GM18951 (cell line): ENCODE results near the gene URB1.
"Not testable (repeated sequence)": the region's sequence is repeated elsewhere in the genome, so short reads cannot be mapped to it uniquely, and the experiment has no call there.

Experiments used
- POLR2A ChIP-seq: IDR thresholded peaks from 4 replicates; pipeline ENCODE4 v1.6.1; 2011; ENCODE audit warnings: mild to moderate bottlenecking; ENCODE audit not compliant: insufficient read length, insufficient read depth; ENCODE audit errors: extremely low read depth
- in situ Hi-C: fragments of 300-500 bp; cut with MboI; formaldehyde crosslinking; loops from one replicate; pipeline ENCODE4 v1.12.0; 2022; ENCODE audit warnings: low sequenced_read_pairs, mixed read lengths, inconsistent platforms; ENCODE audit not compliant: unreplicated experiment

Gene URB1

GRCh38 chr21:32378956-32379355, 13.9 kb downstream of the URB1 start:
- in situ Hi-C loops = no loop called here
- no peak for TF ChIP-seq POLR2A

GRCh38 chr21:32377991-32378390, 14.8 kb downstream of the URB1 start:
- in situ Hi-C loops = no loop called here
- no peak for TF ChIP-seq POLR2A

- TF ChIP-seq POLR2A = no peak
- in situ Hi-C loops = no loop called here
Observed at GRCh38 chr21:32377506-32377905, 15.3 kb downstream of the URB1 start.

GRCh38 chr21:32372755-32373154, 20.1 kb downstream of the URB1 start:
- in situ Hi-C loops = no loop called here
- no peak for TF ChIP-seq POLR2A

GRCh38 chr21:32371913-32372314, 20.9 kb downstream of the URB1 start:
- in situ Hi-C loops = no loop called here
- TF ChIP-seq POLR2A = no peak

GRCh38 chr21:32370998-32371766, 21.6 kb downstream of the URB1 start:
- in situ Hi-C loops = no loop called here
- TF ChIP-seq POLR2A = no peak

- in situ Hi-C loops = not testable (repeated sequence)
Observed at GRCh38 chr21:32368961-32369360, 23.9 kb downstream of the URB1 start.

- in situ Hi-C loops = no loop called here
- no peak for TF ChIP-seq POLR2A
Observed at GRCh38 chr21:32368386-32368785, 24.4 kb downstream of the URB1 start.

GRCh38 chr21:32367158-32367557, 25.7 kb downstream of the URB1 start:
- in situ Hi-C loops = no loop called here
- no peak for TF ChIP-seq POLR2A

GRCh38 chr21:32366191-32366590, 26.6 kb downstream of the URB1 start:
- no peak for TF ChIP-seq POLR2A
- in situ Hi-C loops = no loop called here

- in situ Hi-C loops = no loop called here
- TF ChIP-seq POLR2A = no peak
Observed at GRCh38 chr21:32364796-32365195, 28.0 kb downstream of the URB1 start.

GRCh38 chr21:32364387-32364786, 28.4 kb downstream of the URB1 start:
- in situ Hi-C loops = no loop called here
- TF ChIP-seq POLR2A = no peak

- TF ChIP-seq POLR2A = no peak
- in situ Hi-C loops = no loop called here
Observed at GRCh38 chr21:32360401-32360975, 32.3 kb downstream of the URB1 start.

GRCh38 chr21:32359719-32360260, 33.0 kb downstream of the URB1 start:
- in situ Hi-C loops = no loop called here
- no peak for TF ChIP-seq POLR2A

GRCh38 chr21:32356874-32357395, 35.9 kb downstream of the URB1 start:
- no peak for TF ChIP-seq POLR2A
- in situ Hi-C loops = no loop called here
